NCI-H345 (cell line): ENCODE results near the gene PTPRT.
"Not testable (repeated sequence)": the region's sequence is repeated elsewhere in the genome, so short reads cannot be mapped to it uniquely, and the experiment has no call there.

ENCODE experiments used
- DNase-seq: peaks from one replicate; lab custom pipeline; 2025; lab: John Stamatoyannopoulos, UW

Gene PTPRT

DNA sequence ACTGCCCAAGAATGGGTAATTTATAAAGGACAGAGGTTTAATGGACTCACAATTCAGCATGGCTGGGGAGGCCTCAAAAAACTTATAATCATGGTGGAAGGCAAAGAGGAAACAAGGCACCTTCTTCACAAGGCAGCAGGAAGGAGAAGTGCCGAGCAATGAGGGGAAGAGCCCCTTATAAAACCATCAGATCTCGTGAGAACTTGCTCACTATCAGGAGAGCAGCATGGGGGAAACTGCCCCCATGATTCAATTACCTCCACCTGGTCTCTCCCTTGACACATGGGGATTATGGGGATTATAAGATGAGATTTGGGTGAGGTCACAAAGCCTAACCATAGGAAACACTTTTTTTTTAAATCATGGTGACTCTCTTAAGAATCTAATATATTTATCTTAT, 278.9 kb downstream of the PTPRT start:
- DNase-seq, result not testable (repeated sequence)

DNA sequence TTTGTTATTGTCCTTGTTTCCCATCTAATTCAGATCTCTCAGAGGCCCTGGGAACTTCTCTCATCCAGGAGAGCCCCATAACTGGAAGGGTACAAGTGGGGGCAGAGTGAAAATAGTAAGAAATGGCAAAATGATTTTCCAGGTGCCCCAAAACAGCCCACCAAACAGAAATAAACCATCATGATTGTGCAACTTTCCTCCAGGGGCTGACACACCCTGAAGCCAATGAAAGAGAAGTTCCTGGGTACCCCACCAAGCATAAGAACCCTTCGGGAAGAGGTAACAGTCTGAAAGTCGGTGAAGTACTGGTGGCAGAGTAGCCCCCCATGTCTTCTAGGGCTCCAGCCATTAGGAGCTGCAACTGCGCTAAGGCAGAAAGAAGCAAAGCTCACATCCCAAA, 282.0 kb downstream of the PTPRT start:
- no peak for DNase-seq

DNA sequence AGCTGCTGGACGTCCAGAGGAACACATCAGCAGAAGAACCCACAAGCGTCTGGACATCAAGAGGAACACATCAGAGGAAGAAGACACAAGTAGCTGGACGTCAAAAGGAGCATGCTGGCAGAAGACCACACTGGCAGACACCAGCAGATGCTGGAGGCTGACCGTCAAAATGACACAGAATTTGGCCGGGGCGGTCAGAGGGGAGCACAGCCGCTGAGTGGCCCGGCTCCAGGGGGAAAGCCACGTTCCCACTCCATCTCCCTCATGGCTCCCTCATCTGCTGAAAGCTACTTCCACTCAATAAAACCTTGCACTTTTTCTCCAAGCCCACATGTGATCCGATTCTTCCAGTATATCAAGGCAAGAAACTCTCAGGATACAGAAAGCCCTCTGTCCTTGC, 283.6 kb downstream of the PTPRT start:
- no peak for DNase-seq

DNA sequence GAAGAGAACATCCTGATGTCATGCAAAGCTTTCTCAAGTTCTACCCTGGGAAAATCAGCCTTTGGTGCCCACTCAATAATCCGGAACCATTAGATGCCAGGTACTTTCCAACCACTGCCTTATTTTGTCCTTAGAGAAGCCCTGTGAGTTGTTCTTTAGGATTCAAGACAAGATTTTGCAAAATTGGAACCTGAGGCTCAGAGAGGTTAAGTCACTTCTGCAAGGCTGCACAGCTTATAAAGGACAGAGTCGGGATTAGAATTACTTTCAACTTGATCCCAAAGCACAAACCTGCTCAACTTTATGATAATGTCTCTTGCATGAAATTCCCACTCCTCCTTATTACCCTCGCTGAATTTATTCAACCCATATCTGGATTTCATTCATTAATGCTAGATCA, 287.2 kb downstream of the PTPRT start:
- no peak for DNase-seq

DNA sequence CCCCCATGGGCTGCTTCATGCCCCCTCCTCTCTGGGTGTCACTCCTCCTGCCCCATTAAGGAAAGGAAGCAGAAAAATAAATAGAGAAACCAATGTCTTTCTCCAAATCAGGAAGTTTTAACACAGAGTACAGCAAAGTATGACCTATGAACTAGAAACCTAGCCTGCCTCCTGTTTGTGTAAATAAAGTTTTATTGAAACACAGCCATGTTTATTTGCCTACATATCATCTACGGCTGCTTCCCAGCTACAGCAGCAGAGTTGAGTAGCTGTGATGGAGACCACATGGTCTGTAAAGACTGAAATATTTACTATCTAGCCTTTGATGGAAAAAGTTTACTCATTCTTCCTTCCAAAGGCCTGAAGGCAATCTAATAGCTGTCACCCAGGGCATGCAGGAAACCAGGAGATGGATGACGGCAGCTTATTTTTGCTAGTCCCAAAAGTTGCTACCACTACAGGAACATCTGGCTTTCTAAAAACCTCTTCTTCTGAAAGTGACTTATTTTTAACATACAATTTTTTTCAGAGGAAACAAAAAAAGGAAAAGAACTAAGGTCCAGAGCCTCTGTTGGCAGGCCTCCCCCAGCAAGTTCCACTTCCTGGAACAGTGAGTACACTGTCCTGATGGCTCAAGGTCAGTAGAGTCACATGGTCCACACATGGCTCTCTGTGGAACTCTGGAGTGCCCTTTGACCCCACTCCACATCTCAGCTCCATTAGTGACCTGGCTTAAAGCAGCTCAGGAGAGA, 287.8 kb downstream of the PTPRT start:
- no peak for DNase-seq

DNA sequence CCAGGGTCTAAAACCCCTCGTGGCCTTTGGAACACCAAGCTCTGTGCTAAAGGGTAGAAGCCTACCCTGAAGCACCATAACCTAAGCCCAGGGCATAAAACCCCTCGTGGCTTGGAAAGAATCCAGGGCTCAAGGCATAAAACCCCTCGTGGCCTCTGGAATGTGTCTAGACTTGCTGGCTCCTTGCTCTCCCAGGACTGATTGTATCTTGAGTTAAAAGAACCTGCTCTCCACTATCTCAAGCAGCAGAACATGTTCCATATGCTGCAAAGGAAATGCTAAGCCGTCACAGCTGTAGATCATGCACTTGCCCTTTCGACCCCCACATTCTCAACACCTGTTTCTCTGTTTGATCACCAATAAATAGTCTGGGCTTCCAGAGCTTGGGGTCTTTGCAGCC, 288.9 kb downstream of the PTPRT start:
- DNase-seq, result not testable (repeated sequence)

DNA sequence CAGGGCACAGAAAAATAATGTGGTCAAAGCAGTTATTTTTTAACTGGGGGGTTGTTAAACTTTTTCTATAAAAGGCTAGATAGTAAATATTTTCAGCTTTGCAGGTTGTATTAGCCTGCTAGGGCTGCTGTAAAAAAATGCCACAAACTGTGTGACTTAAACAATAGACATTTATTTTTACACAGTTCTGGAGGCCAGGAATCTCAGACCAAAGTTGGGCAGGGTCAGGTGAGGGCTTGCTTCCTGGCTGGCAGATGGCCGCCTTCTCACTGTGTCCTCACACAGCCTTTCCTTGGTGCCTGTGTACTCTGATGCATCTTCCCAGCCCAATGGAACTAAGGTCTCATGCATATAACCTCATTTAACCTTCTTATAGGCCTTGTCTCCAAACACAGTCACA, 294.7 kb downstream of the PTPRT start:
- no peak for DNase-seq

DNA sequence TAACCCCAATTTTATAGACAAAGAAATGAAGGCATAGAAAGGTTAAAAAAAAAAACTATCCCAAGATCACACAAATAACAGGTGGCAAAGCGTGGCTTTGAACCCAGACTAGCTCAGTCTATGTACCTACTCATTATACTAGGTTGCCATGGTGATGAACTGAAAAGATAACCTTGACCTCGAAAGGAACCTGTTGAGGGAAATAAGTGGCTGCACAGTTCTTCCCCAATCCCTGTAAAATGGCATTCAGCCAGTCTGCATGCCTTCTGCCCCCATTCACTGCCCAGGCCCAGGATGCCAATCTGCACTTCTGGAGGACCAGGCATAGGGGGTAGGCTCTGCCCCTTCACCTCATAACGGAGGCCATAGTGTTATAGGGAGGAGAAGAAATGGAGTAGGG, 295.2 kb downstream of the PTPRT start:
- DNase-seq, result no peak

DNA sequence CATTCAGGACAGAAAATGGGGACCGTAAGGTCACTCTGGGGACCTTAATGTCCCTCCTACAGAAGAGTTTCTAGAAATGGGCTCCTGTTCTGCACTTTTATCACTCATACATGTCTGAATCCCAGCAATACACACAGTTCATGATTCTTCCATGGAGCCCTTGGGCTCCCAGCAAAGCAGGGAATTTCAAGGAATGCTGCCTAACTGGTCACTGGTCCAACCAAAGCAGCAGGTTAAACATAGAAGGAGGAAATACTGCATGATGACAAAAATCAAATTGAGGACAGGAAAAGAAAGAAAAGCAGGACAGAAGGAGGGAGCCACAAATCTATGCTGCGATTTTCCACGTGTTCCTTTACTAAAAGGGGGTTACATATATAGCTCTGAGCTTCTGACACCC, 300.2 kb downstream of the PTPRT start:
- no peak for DNase-seq

DNA sequence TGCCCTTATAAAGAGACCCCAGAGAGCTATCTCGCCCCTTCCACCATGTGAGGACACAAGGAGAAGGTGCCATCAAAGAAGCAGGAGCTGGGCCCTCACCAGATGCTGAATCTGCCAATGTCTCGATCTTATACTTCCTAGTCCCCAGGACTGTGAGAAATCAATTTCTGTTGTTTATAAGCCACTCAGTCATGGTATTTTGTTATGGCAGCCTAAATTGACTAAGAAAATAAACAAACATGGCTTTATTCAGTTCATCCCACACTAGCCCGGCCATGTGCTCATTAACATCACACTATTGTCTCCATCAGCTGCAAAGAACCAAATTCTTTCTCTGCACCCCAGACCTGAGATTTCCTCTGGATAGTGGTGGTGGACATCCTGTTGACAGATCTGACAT, 302.4 kb downstream of the PTPRT start:
- DNase-seq, result no peak

DNA sequence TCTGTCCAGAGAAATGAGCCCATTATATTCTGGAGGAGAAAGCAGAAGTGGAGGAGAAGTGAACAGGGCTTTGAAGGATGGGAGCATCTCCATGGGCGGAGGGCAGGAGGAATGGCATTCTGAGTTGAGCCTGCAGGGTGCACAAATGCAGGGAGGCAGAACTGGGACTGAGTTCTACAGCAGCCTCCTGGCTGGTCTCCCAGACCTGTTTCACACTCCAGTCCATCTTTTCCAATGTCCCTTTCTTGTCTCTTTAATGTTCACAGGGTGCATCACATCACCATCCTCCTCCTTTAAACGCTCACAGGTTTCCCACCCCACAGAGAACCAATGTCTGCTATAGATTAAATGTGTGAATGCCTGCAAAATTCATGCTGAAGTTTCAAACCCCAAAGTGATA, 302.9 kb downstream of the PTPRT start:
- DNase-seq, result no peak

DNA sequence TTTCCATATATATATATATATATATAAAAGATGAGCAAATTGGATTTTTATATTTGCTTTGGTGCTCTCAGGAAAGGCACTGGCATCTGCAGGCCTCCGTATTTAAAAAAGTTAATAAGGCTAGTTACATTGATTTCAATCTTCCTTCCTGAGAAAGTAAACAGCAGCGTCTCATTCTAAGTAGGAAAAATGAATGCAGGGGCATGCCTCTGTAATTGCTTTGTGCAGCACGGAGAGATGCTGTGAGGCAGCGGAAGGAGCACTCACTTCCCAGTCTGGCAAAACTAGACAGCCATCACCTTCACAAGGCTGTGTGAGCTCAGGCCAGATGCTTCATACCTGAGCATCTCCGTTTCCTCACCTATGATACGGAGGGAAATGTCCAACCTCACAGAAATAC, 303.7 kb downstream of the PTPRT start:
- no peak for DNase-seq

DNA sequence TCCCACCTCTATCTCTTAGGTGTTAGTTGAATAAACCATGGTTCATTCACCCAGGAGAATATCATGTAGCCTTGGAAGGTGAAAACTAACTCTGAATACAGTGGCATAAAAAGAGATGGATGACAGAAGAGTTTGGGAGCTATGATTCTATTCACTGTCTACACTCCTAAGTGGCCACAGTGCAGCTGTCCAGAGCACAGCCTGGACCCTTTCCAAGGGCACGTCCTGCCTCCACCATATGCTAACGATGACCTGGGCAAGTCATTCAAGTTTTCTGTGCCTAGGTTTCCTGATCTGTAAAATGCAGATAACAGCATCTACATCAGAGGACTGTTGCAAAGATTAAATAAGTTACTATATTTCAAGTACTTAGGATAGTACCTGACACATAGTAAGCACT, 314.1 kb downstream of the PTPRT start:
- no peak for DNase-seq

DNA sequence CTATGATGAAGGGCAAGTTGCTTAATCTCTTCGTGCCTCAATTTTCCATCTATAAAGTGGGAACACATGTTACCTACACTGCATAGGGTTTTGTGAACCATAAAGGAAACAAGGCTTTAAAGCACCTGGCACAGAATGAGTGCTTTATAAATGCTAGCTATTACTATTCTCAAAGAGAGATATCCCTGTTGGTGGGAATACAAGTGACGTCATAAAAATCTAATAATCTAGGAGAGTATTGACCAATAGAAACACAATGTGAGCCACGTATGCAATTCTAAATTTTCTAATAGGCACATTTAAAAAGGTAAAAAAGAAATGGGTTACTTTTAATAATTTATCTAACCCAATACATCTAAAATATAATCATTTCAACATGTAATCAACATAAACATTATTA, 316.4 kb downstream of the PTPRT start:
- DNase-seq, result no peak

DNA sequence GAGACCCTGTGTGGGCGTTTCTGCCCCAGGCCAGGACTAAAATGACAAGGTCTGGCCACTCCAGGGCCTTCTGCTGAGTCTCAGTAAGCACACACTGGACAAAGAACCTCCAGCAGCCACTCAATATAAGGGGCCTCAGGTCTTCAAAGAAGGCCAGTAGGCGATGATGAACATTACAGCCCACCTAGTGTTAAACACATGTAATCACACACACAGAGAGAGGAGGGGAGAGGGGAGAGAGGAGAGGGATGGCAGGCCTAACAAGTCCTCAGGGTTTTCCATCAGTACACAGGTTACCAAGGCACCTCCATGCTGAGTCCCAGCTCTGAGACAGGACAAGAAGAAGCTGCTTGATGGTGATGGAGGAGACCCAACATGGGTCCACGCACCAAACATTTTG, 325.6 kb downstream of the PTPRT start:
- DNase-seq, result no peak

DNA sequence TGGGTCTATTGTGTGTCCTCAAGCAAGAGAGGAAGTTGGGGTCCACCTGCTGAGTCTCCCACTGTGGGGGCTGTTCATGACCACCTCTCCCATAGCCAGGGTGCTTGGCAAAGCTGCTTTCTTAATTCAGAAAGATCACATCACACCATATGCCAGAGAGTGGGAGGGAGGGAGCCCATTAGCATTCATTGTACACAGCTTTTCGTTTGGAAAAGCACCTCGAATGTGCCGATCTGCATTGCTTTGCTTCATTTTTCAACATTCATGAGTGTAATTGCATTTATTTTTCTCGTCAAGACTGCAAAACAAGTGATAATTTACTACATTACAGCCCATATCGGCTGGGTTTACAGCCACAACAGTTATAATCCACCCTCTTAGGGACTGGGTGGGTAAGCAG, 327.3 kb downstream of the PTPRT start:
- DNase-seq, result no peak

DNA sequence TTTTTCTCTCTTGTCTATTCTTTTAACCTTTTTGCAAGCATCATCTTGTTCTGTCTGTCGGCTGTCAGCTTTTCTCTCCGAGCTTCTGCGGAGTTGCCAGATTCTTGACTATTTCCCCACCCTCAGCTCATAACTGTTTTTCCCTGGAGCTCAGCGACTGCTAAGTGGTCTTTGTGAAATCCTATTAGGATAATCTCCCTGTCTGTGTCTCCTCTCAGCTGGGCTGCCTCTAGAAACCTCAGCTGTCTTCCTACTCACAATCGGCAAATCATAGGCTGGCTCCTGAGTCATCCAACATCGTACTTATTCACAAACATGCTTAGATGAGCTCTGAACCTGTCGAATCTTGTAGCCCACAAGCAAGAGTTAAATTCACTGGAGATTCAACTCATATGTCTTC, 332.3 kb downstream of the PTPRT start:
- DNase-seq, result no peak

DNA sequence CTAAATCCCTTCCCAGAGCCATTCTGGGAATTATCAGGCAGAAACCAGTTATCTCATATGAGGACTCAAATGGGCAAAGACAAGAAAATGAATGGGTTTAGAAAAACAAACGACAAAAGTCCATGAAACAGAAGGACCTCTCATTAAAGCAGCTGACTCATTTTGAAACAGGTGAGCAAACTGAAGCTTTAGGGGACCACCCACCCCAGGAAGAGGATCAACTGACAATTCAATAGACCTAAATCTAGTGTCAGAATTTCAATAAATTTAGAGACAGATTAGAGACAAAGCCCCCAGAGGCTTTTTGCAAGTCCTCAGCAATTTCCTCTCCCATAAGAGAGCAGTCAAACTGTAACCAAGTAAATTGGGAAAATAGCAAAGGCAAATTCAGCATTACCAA, 333.8 kb downstream of the PTPRT start:
- no peak for DNase-seq

DNA sequence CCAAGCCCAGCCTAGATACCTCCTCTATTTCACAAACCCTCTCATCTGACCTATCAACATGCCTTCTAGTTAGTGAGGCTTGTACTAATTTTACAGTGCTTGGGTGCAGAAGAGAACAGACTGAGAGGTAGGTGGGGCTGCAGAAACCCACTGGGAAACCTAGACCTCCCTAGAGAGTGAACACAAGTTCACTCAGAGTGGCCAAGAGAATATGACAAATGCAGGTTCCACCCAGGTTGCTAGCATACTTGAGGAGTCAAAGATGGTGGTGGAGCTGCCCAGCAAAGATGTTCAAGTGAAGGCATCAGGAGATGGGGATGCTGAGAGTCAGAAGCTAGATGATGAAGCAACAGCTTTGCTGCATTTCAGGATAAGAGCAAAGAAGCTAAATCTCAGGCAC, 337.0 kb downstream of the PTPRT start:
- no peak for DNase-seq

DNA sequence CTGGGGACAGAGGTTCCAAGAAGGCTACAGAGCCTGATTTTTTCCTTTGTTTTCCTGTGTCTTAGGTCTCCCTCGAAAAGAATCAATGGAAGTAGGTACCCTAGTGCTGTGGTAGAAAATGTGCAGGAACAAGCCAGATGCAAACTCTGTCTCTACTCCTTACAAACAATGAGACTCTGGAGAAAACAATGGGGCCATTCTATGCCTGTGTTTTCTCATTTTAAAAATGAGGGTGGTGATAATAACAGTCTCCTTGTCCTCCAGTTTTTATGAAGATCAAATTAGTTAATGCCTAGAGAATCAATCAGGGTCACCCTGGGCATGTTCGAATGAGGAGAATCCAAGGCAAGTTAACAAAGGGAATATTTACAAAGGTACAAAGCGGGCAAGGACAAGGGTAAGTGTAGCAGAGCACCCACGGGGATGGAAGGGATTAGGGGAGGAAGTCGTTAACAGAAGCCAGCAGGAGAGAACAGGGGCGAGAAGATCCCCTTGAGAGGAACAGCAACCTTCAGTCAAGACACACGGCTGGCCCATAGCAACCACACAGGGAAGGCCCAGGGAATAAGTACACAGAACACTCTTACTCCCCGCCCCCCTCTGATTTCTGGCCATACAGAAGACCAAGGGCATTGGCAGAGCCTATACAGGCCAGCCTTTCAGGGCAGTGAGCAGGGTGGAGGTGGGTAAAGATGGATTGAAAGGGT, 342.8 kb downstream of the PTPRT start:
- DNase-seq, result no peak

DNA sequence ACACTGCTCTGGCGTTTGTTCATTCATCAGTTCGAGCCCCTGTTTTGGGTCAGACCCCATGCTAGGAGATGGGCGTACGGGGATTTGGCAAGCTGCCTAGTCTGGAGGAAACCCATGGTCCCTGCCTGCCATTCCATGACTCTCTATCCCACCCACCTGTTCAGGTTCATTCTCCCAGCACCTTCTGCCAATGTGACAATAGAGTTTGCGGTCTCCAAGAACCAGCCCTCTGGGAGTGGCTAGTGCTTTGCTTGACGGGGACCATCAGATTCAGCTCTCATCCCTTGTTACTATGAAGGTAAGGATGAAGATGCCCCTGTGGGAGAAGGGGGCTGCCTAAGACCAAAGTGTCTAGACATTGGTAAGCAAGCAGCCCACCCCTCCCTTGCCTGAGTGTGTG, 345.0 kb downstream of the PTPRT start:
- DNase-seq, result no peak

DNA sequence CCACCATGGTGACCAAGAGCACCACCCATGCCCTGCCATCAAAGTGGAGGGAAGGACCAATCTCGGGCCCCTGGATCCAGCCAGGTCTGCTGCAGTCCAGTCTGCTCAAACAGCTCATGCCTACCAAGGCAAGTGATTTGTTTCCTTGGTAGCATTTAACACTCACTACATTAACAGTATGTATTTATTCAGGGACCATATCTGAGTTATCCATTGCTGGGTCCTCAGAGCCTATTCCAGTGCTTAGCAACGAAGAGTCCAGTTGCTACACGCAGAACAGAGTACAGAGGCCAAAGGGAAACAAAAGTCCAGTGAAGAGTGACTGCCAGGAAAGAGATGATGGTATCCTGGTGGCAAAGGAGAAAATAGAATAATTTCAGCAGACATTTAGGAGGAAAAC, 352.2 kb downstream of the PTPRT start:
- no peak for DNase-seq

DNA sequence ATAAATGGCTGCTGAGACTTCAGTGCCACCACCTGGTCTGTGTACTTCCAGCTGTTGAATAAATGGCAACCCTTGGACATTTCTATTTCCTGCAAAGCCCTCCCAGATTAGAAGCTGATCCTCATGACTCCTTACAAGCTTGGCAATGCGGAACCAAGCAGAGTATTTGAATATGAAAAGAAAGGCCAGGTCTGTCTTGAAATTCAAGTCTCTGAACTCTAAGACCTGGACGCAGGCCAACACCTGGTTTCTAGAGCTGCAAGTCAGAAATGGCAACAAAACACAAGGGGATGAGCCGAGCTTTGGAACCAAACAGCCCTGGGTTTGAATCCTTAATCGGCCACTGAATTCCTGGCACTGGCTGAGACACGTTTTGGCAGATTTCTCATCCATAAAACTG, 353.4 kb downstream of the PTPRT start:
- DNase-seq, result peak; percentile 50

DNA sequence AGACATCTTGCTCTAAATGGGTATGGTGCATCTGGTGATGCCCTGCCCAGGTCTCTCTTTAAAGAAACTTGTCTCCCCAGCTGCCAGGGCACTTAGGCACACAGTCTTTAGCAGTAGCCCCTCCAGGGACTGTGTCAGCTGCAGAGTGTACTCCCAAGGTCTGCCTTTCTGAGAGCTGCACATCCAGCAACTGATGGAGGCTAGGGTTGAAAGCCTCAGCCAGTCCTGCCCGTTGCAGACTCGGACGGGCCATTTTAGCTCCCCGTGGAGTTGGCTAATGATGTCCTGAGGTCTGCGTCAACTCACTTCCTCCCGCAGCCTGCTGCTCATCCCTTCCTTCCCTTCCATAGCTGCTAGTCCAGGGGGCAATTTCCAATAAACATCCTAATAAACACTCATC, 381.8 kb downstream of the PTPRT start:
- DNase-seq, result no peak
